Ishikawa (cell line): ENCODE data around the gene NT5DC1.

Source experiments
- CEBPB ChIP-seq: IDR thresholded peaks from 2 replicates; pipeline ENCODE4 v1.6.1; 2012
- CREB1 ChIP-seq: IDR thresholded peaks from 2 replicates; pipeline ENCODE4 v1.6.1; 2012; ENCODE audit warnings: low read depth
- EGR1 ChIP-seq: IDR thresholded peaks from 2 replicates; pipeline ENCODE4 v1.6.1; 2012
- EP300 ChIP-seq: IDR thresholded peaks from 2 replicates; pipeline ENCODE4 v1.6.1; 2012; ENCODE audit warnings: borderline replicate concordance
- FOXM1 ChIP-seq: IDR thresholded peaks from 2 replicates; pipeline ENCODE4 v1.6.1; 2012; ENCODE audit warnings: low read depth, borderline replicate concordance
- MAX ChIP-seq: IDR thresholded peaks from 2 replicates; pipeline ENCODE4 v1.6.1; 2012
- NFIC ChIP-seq: IDR thresholded peaks from 2 replicates; pipeline ENCODE4 v1.6.1; 2012
- RAD21 ChIP-seq: IDR thresholded peaks from 2 replicates; pipeline ENCODE4 v1.6.1; 2012; ENCODE audit warnings: low read depth
- TAF1 ChIP-seq: IDR thresholded peaks from 2 replicates; pipeline ENCODE4 v1.6.1; 2012; ENCODE audit warnings: low read depth, mild to moderate bottlenecking
- TCF12 ChIP-seq: IDR thresholded peaks from 2 replicates; pipeline ENCODE4 v1.6.1; 2012; ENCODE audit warnings: low read depth
- TEAD4 ChIP-seq: IDR thresholded peaks from 2 replicates; pipeline ENCODE4 v1.6.1; 2012
- YY1 ChIP-seq: IDR thresholded peaks from 2 replicates; pipeline ENCODE4 v1.6.1; 2012; ENCODE audit warnings: low read depth
- ZBTB7A ChIP-seq: IDR thresholded peaks from 2 replicates; pipeline ENCODE4 v1.6.1; 2012; ENCODE audit warnings: low read depth
- TF ChIP-seq, protein P1 (sequence below): IDR thresholded peaks from 2 replicates; pipeline ENCODE4 v1.6.1; 2012; ENCODE audit warnings: low read depth, mild to moderate bottlenecking
- TF ChIP-seq, protein P2 (sequence below): IDR thresholded peaks from 2 replicates; pipeline ENCODE4 v1.6.1; 2012

NT5DC1 gene

GRCh38 chr6:116253505-116254296 is 153.0 kb downstream of the NT5DC1 start, which contains the start of gene TSPYL4:
TSPYL4 (minus strand) TSS chr6:116254075; CDS start chr6:116254008, 67 bp downstream.
- TF ChIP-seq CEBPB (no peak), RAD21 (no peak), EP300 (0 out of 2 replicates have a peak, but pooled peaks have one; percentile 15), TCF12 (no peak; the same call in 1 of the 2 replicates), YY1 (peak; percentile 61; the same call in 1 of the 2 replicates), TEAD4 (no peak), MAX (peak; percentile 40; the same call in 1 of the 2 replicates), EGR1 (no peak), CREB1 (peak; percentile 82), ZBTB7A (no peak)
- TF ChIP-seq, protein P1, sequence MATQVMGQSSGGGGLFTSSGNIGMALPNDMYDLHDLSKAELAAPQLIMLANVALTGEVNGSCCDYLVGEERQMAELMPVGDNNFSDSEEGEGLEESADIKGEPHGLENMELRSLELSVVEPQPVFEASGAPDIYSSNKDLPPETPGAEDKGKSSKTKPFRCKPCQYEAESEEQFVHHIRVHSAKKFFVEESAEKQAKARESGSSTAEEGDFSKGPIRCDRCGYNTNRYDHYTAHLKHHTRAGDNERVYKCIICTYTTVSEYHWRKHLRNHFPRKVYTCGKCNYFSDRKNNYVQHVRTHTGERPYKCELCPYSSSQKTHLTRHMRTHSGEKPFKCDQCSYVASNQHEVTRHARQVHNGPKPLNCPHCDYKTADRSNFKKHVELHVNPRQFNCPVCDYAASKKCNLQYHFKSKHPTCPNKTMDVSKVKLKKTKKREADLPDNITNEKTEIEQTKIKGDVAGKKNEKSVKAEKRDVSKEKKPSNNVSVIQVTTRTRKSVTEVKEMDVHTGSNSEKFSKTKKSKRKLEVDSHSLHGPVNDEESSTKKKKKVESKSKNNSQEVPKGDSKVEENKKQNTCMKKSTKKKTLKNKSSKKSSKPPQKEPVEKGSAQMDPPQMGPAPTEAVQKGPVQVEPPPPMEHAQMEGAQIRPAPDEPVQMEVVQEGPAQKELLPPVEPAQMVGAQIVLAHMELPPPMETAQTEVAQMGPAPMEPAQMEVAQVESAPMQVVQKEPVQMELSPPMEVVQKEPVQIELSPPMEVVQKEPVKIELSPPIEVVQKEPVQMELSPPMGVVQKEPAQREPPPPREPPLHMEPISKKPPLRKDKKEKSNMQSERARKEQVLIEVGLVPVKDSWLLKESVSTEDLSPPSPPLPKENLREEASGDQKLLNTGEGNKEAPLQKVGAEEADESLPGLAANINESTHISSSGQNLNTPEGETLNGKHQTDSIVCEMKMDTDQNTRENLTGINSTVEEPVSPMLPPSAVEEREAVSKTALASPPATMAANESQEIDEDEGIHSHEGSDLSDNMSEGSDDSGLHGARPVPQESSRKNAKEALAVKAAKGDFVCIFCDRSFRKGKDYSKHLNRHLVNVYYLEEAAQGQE: no peak
- TF ChIP-seq, protein P2, sequence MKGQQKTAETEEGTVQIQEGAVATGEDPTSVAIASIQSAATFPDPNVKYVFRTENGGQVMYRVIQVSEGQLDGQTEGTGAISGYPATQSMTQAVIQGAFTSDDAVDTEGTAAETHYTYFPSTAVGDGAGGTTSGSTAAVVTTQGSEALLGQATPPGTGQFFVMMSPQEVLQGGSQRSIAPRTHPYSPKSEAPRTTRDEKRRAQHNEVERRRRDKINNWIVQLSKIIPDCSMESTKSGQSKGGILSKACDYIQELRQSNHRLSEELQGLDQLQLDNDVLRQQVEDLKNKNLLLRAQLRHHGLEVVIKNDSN: no peak

DNA sequence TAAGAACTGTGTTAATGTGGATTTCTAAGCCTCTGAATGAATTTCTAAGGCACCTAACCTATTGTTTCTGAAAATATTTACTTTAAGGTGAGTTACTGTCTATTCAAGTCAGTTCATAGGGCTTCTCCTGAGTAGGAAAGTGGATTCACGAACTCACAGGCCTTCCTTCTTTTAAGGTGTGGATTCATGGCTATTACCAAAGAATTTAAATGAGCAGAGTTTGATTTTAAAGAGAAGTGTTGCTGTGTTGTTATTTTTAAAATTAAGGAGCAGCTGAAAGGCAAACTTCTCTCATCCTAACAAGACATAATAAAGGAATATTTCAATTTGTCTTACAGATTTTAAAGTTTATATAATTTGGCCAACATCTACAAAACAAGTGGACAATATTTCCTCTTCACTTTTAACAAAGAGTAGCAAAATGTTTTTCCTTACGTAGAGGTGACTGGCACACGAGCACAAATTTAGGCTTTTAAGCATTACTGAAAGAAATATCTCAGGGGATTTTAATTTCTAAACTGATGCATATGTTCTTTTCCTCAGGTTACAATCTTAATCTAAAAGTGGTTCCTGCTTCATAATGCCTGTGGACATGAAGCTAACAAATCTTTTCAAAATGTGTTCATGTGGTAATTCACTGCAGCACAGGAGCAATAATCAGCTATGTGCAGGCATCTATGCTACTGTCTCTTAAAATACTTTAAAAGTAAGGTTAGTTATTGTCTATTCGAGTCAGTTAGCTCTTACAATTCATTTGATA is 153.8 kb downstream of the NT5DC1 start:
- TF ChIP-seq YY1 (no peak), ZBTB7A (no peak), EGR1 (no peak), EP300 (no peak), TCF12 (no peak)
- TF ChIP-seq, protein P1: no peak

DNA sequence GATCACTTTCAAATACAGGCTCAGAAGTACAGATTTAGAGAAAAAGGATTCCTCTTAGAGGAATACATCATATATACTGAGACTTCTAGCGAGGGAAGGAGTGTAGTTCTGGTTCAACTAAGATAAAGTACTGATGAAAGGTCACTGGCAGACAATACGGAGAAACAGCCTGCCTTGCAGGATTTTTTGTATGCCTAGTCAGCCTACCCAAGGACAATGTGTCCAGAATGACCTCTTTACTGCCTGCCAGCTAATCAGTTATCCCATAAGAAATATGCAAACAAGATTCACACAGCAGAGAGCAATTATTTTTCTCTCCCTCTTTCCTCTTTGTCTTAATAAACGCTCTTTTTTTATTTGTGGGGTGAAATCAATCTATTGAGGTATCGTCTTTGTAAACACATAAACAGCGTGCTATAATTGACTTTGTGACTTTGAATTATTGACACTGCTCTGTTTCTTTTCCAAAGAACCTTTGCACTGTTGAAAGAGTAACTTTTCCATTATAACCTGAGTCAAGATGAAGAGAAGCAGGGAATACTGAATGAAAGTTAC is 154.7 kb downstream of the NT5DC1 start:
- TF ChIP-seq CEBPB (no peak), EGR1 (no peak), FOXM1 (no peak), TAF1 (no peak), YY1 (no peak), CREB1 (no peak), TCF12 (no peak), MAX (no peak), ZBTB7A (no peak), EP300 (no peak), RAD21 (no peak), TEAD4 (no peak), NFIC (no peak)
- TF ChIP-seq, protein P2: no peak
- TF ChIP-seq, protein P1: no peak
